ENCODE measurements around the gene HES3.

HES3 gene

DNA sequence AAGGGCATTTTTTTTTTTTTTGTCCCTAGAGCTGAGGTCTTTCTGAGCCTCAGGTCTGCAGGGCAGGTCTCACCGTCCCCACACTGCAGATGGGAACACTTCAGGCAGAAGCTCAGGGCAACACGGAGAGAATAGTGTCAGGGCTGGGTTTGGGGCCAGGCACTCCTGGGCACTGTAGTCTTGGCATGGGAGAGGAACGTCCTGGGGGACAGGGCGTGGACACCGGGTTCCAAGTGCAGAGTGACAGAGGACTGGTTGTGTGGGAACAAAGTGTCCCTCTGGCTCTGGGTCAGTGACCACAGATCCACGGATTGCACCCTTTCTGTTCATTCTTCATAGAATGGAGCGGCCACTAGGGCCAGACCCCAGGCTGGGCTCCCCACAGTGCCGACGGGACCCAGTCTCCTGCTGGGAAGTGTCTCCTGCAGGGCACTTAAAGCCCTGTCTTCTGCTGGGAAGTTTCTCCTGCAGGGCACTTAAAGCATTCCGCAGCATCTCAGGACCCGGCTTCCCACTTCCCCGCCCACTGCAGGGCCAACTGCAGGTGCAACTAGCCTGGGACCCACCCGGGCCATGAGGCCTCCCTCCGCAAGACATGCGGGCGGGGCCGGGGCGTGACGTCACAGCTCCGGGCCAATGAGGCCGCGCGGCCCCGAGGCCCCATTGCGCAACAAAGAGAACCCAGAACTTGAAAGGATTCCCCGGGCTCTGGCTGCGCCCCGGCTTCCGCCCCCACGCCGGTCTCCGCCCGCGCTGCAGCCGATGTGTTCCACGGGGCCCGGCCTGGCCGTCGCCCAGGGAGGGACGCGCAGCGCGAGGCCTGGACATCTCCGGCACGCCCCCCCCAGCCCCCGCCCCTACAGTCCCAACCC lies 15.7 kb downstream of the HES3 start:
- TF ChIP-seq CTCF (conservative IDR thresholded peaks at IDR 0.05; ENCODE audit: low read depth, low read length) = no peak
- peak; percentile 77 for DNase-seq (ENCODE audit: low read depth)
- peak overlapping the region; percentile 59 for H3K4me3 ChIP-seq (ENCODE audit: low read depth, low read length)

DNA sequence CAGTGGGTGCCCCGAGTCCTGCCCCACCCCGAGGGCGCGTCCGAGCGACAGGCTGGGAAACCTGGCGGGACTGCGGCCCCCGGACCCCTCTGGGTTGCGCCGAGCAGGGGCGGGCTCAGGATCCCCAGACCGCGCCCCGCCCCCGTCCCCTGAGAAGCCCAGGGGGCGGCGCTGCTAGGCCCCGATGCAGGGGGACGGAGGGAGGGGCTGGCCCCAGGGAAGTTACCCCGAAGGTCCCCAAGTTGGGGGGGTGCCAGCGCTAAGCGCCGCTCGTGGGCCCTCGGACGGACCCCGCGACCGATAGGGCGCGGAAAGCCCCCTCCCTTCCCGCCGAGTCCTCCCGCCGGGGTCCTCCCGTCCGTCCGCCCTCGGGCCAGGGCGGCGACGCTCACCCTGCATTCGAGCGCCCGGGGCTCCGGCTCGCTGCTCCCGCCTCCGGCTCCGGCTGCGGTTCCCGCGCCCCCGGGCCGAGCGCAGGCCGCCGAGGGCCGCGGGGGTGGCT lies 16.5 kb downstream of the HES3 start:
- DNase-seq (ENCODE audit: low read depth) = no peak
- peak overlapping the region; percentile 59 for H3K4me3 ChIP-seq (ENCODE audit: low read depth, low read length)

GRCh38 chr1:6260961-6261614 lies 17.1 kb downstream of the HES3 start, which contains the start of gene GPR153:
TSS of gene GPR153 (minus strand) at chr1:6261098. CDS start at chr1:6254905, 6,193 bp downstream.
- no peak for TF ChIP-seq CTCF (conservative IDR thresholded peaks at IDR 0.05; ENCODE audit: low read depth, low read length)
- peak; percentile 40 for DNase-seq (ENCODE audit: low read depth)
- H3K4me3 ChIP-seq (ENCODE audit: low read depth, low read length) = peak within 1 kb of the TSS; percentile 59

More for the DNA sequence above, 16.5 kb downstream of the HES3 start:
- no peak for TF ChIP-seq CTCF (conservative IDR thresholded peaks at IDR 0.05; ENCODE audit: low read depth, low read length)

DNA sequence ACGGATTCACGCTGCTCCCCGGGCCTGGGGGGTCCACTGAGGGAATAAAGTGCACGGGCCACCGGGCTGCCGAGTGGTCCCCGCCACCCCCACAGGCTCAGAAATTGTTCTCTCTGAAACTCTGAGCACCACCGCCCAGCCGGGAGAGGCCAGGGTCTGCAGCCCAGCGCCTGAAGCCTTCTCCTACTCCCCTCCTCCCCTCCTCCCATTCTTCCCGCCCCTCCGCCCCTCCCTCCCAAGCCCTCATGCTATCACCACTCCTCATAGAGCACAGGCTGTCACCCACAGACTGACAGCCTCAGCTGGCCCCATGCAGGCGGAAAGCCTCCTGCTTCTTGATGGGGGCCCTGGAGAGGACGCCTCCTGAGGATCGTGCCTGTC lies 17.6 kb downstream of the HES3 start:
- H3K4me3 ChIP-seq (ENCODE audit: low read depth, low read length) = peak overlapping the region; percentile 59
- DNase-seq (ENCODE audit: low read depth) = no peak
- no peak for TF ChIP-seq CTCF (conservative IDR thresholded peaks at IDR 0.05; ENCODE audit: low read depth, low read length)

- peak; percentile 39 for DNase-seq (ENCODE audit: low read depth)
- no peak overlapping the region for H3K4me3 ChIP-seq (ENCODE audit: low read depth, low read length)
Observed at GRCh38 chr1:6262555-6263420, 18.8 kb downstream of the HES3 start.

More at GRCh38 chr1:6262555-6263420, 18.8 kb downstream of the HES3 start:
- TF ChIP-seq CTCF (conservative IDR thresholded peaks at IDR 0.05; ENCODE audit: low read depth, low read length) = no peak
